B cell (primary cell): Measurements from ENCODE around the gene EXTL1. TPM values are rescaled to one million over a fixed set of nuclear protein-coding genes. Genes with fewer than 3 reads are reported as not detected.
A peak's percentile ranks its signal among the peaks of the same experiment; 100 is the strongest.

ENCODE experiments used
- ATAC-seq: fragments of 200-7000 bp; cut with Tn5 transposase; one replicate; pipeline ENCODE4 v1.10.0; 2021; ENCODE audit warnings: low read depth, mild to moderate bottlenecking, moderate number of reproducible peaks, moderate library complexity
- CTCF ChIA-PET: fragments of 350-600 bp; sonication (Branson Sonifier 250); formaldehyde crosslinking; loops from one replicate; lab custom pipeline; 2021; ENCODE audit warnings: antibody characterized with exemption, inconsistent platforms; lab: Charles Lee
- POLR2A ChIA-PET: fragments of 350-600 bp; sonication (Branson Sonifier 250); formaldehyde crosslinking; loops from one replicate; lab custom pipeline; 2021; ENCODE audit warnings: antibody characterized with exemption; lab: Charles Lee
- DNase-seq: peaks from one replicate; pipeline ENCODE4 v3.0.0; 2013
- H2AFZ ChIP-seq: 2 replicates; pipeline ENCODE4 v1.6.1; 2012; ENCODE audit warnings: mild to moderate bottlenecking, low read depth, low read length; ENCODE audit not compliant: insufficient read depth, poor library complexity, severe bottlenecking
- H3K27ac ChIP-seq, 2 donors: 1 replicate in 1 of 2; 2 replicates in 1 of 2; pipeline ENCODE4 v1.5.1; 2012 to 2013; ENCODE audit warnings: low read length in 2 of 2, mild to moderate bottlenecking in 2 of 2, moderate library complexity in 1 of 2
- H3K27me3 ChIP-seq, 4 experiments: fragments of 200-600 bp in 1 of 4; sonication (generic) in 1 of 4; replicated peaks in 1 of 4; 1 replicate in 2 of 4; 2 replicates in 2 of 4; pipeline versions ENCODE4 v1.6.1 to v1.7.0; 2013 to 2016; ENCODE audit warnings: low read length in 3 of 4, mild to moderate bottlenecking in 2 of 4, mixed read lengths in 1 of 4, moderate library complexity in 1 of 4; ENCODE audit not compliant: insufficient read depth in 4 of 4, control insufficient read depth in 3 of 4; ENCODE audit errors: control extremely low read depth in 1 of 4
- H3K36me3 ChIP-seq, 2 experiments: replicated peaks in 1 of 2; 1 replicate in 1 of 2; 2 replicates in 1 of 2; pipeline versions ENCODE4 v1.6.1 to v1.7.1; 2013; ENCODE audit warnings: low read length in 1 of 2; ENCODE audit not compliant: insufficient read depth in 2 of 2, control insufficient read depth in 1 of 2; ENCODE audit errors: control extremely low read depth in 1 of 2, extremely low read depth in 1 of 2
- H3K4me1 ChIP-seq, 2 donors: fragments of 200-600 bp in 1 of 2; sonication (generic) in 1 of 2; 1 replicate in 1 of 2; 2 replicates in 1 of 2; pipeline versions ENCODE4 v1.5.1 to v1.6.1; 2013 to 2017; ENCODE audit warnings: low read length in 2 of 2; ENCODE audit not compliant: control insufficient read depth in 2 of 2, insufficient read depth in 2 of 2
- H3K4me2 ChIP-seq: replicated peaks from 2 replicates; pipeline ENCODE3; 2012; ENCODE audit warnings: mild to moderate bottlenecking, low read depth, low read length; ENCODE audit not compliant: poor library complexity, severe bottlenecking
- H3K4me3 ChIP-seq, 5 experiments: fragments of 200-600 bp in 1 of 5; sonication (generic) in 1 of 5; 1 replicate in 3 of 5; 2 replicates in 2 of 5; pipeline versions ENCODE4 v1.5.1 to v1.7.0; 2011 to 2016; ENCODE audit warnings: low read length in 4 of 5, mild to moderate bottlenecking in 4 of 5, low read depth in 2 of 5, control low read depth in 1 of 5, moderate library complexity in 1 of 5; ENCODE audit not compliant: insufficient read depth in 1 of 5; ENCODE audit errors: control extremely low read depth in 1 of 5, extremely low read depth in 1 of 5
- H3K79me2 ChIP-seq: fragments of 200-600 bp; sonication (generic); one replicate; pipeline ENCODE4 v1.6.0; 2016; ENCODE audit warnings: low read length; ENCODE audit not compliant: control insufficient read depth, insufficient read depth
- H3K9ac ChIP-seq: fragments of 200-600 bp; sonication (generic); 2 replicates; pipeline ENCODE4 v1.6.1; 2017; ENCODE audit warnings: mild to moderate bottlenecking, low read length, moderate library complexity
- H3K9me3 ChIP-seq, 3 donors: one replicate each; pipeline versions ENCODE4 v1.6.1 to v1.7.1; 2013; ENCODE audit warnings: low read length in 2 of 3; ENCODE audit not compliant: control insufficient read depth in 2 of 3, insufficient read depth in 1 of 3; ENCODE audit errors: control extremely low read depth in 1 of 3
- H4K20me1 ChIP-seq: 2 replicates; pipeline ENCODE4 v1.6.0; 2012; ENCODE audit warnings: mild to moderate bottlenecking, low read length; ENCODE audit not compliant: insufficient read depth, control insufficient read depth, poor library complexity, severe bottlenecking
- H3K27ac Mint-ChIP-seq: one replicate; pipeline ENCODE4 v1.8.0; 2021; ENCODE audit warnings: mixed read lengths
- H3K27me3 Mint-ChIP-seq: one replicate; pipeline ENCODE4 v1.8.0; 2021; ENCODE audit warnings: mixed read lengths
- H3K4me1 Mint-ChIP-seq: one replicate; pipeline ENCODE4 v1.8.0; 2021; ENCODE audit warnings: mixed read lengths
- H3K4me3 Mint-ChIP-seq: one replicate; pipeline ENCODE4 v1.8.0; 2021; ENCODE audit warnings: mixed read lengths
- H3K9me3 Mint-ChIP-seq: one replicate; pipeline ENCODE4 v1.8.0; 2022; ENCODE audit warnings: mixed read lengths; ENCODE audit not compliant: insufficient read depth
- CTCF ChIP-seq: fragments of 200-600 bp; IDR thresholded peaks from one replicate; pipeline ENCODE4 v1.8.0; 2022; ENCODE audit warnings: antibody characterized with exemption, mild to moderate bottlenecking
- WGBS: methylation state at CpG from one replicate; pipeline ENCODE4 v1.1.5; 2013; ENCODE audit warnings: missing lambda C conversion rate; ENCODE audit not compliant: insufficient coverage; 5-methylcytosine and 5-hydroxymethylcytosine counted together
- intact Hi-C: fragments of 100-400 bp; cut with micrococcal nuclease; formaldehyde crosslinking; loops from one replicate; pipeline ENCODE4 v1.10.0; 2022
- polyA plus RNA-seq: library from polyadenylated mRNA; depleted of rRNA; stranded (reverse); fragments of >200 nt; gene quantifications from 2 replicates; pipeline ENCODE4 v1.2.3, GENCODE V29; 2012
- total RNA-seq, 2 donors: library from RNA; stranded (reverse); fragments of 120-200 nt in 1 of 2; gene quantifications; 1 replicate in 1 of 2; 2 replicates in 1 of 2; pipeline versions ENCODE4 v1.2.3 to v1.2.4, GENCODE V29; 2013 to 2022

The EXTL1 gene
- total and polyA plus RNA-seq, 2 donors (not counting 1 experiment from before 2014, with no cell fraction given): 0.12 TPM; not detected in 1

GRCh38 chr1:25994402-25995150 is 27.0 kb upstream of the EXTL1 start:
- no peak for TF ChIP-seq CTCF
- H3K79me2 ChIP-seq: peaks cover 32% of the 10 kb centered on the region
- H3K36me3 ChIP-seq: no peaks in the 10 kb centered on the region
- no peak overlapping the region for H3K4me2 ChIP-seq
- Mint-ChIP-seq H3K27ac (no peak overlapping the region), H3K27me3 (no peaks in the 10 kb centered on the region), H3K4me3 (no peak overlapping the region), H3K4me1 (peaks cover 31% of the 10 kb centered on the region), H3K9me3 (no peaks in the 10 kb centered on the region)
- ChIA-PET POLR2A (no interaction called here), CTCF (interaction anchor here (0.6 to 9.9 kb wide), 5 partner anchors 16 to 1493 kb away, joined by 3 to 210 read pairs (median 3); no protein-coding TSS in a partner anchor)
- no peak overlapping the region for H3K27ac ChIP-seq
- no peaks in the 10 kb centered on the region for H3K27me3 ChIP-seq
- no peaks in the 10 kb centered on the region for H3K9me3 ChIP-seq
- H4K20me1 ChIP-seq: no peaks in the 10 kb centered on the region
- no peak for ATAC-seq
- H3K4me3 ChIP-seq: no peak overlapping the region
- no peak overlapping the region for H3K9ac ChIP-seq
- H3K4me1 ChIP-seq: peaks cover 21 to 28% of the 10 kb centered on the region in 2 donors
- no peak for DNase-seq
- intact Hi-C loops: no loop called here
- 100% methylated on average over 1 of the region's 3 CpGs for WGBS
- no peak overlapping the region for H2AFZ ChIP-seq

GRCh38 chr1:25996966-25997827 is 24.4 kb upstream of the EXTL1 start:
- peak overlapping the region; percentile 93 for H3K27ac Mint-ChIP-seq
- ChIA-PET CTCF (interaction anchor here (0.6 to 9.9 kb wide), 15 partner anchors 8 to 548 kb away, joined by 3 to 210 read pairs (median 5); partner anchors contain the start of genes PAQR7 and STMN1), POLR2A (interaction anchor here (1.8 kb wide), 1 partner anchor 102 kb away, joined by 10 read pairs; no protein-coding TSS in a partner anchor)
- ATAC-seq: no peak
- TF ChIP-seq CTCF: no peak
- Histone ChIP-seq H3K27me3 (no peaks in the 10 kb centered on the region), H2AFZ (peak overlapping the region; percentile 98), H3K27ac (peak overlapping the region; percentile 77 to 91), H3K4me1 (peaks cover 13 to 17% of the 10 kb centered on the region in 2 donors), H3K9me3 (no peaks in the 10 kb centered on the region), H3K4me3 (peak overlapping the region; percentile 65 to 90 (median 83)), H4K20me1 (no peaks in the 10 kb centered on the region), H3K4me2 (peak overlapping the region; percentile 93), H3K79me2 (peaks cover 28% of the 10 kb centered on the region), H3K36me3 (no peaks in the 10 kb centered on the region), H3K9ac (peak overlapping the region; percentile 91)
- H3K4me1 Mint-ChIP-seq: peaks cover 21% of the 10 kb centered on the region
- 3% methylated on average over 10 of the region's 13 CpGs for WGBS
- peak overlapping the region; percentile 95 for H3K4me3 Mint-ChIP-seq
- DNase-seq: no peak
- H3K27me3 Mint-ChIP-seq: no peaks in the 10 kb centered on the region
- no peaks in the 10 kb centered on the region for H3K9me3 Mint-ChIP-seq
- intact Hi-C loops: no loop called here
